K562 (cell line): ENCODE results near the gene MRPS31. TPM values are rescaled to one million over a fixed set of nuclear protein-coding genes. Genes with fewer than 3 reads are reported as not detected.

Experiments
- DPF2 ChIP-seq: fragments of 450-650 bp; IDR thresholded peaks from 2 replicates; pipeline ENCODE4 v1.6.1; 2016
- ESRRB ChIP-seq: fragments of 250-450 bp; sonication (Bioruptor Pico); IDR thresholded peaks from 2 replicates; pipeline ENCODE4 v1.5.0; 2020; ENCODE audit warnings: mild to moderate bottlenecking, moderate library complexity, borderline replicate concordance
- ETV1 ChIP-seq: fragments of 450-650 bp; conservative IDR thresholded peaks from 2 replicates; pipeline ENCODE4 v1.6.1; 2016; ENCODE audit warnings: missing genetic modification characterization, control low read depth, low read depth, missing compliant biosample characterization
- EZH2 ChIP-seq: IDR thresholded peaks from 2 replicates; pipeline ENCODE4 v1.6.1; 2012; ENCODE audit warnings: low read depth, mild to moderate bottlenecking, inconsistent platforms, low read length, borderline replicate concordance
- FOS ChIP-seq: IDR thresholded peaks from 3 replicates; pipeline ENCODE4 v1.6.1; 2011; ENCODE audit not compliant: insufficient read length; ENCODE audit errors: extremely low read depth
- IFI16 ChIP-seq: fragments of 250-450 bp; sonication (Bioruptor Pico); IDR thresholded peaks from 2 replicates; pipeline ENCODE4 v2.1.2; 2022; ENCODE audit warnings: mild to moderate bottlenecking, inconsistent platforms
- NCOR1 ChIP-seq: fragments of 450-650 bp; IDR thresholded peaks from 2 replicates; pipeline ENCODE4 v1.6.1; 2016; ENCODE audit warnings: mild to moderate bottlenecking, moderate library complexity
- NR2C2 ChIP-seq, 2 experiments: fragments of 200-800 bp in 1 of 2; sonication (Bioruptor generic) in 1 of 2; sonication (generic) in 1 of 2; formaldehyde crosslinking in 1 of 2; IDR thresholded peaks; 2 replicates each; pipeline versions ENCODE4 v1.6.1 to v1.8.0; 2016 to 2022; ENCODE audit warnings: mild to moderate bottlenecking in 1 of 2, missing compliant biosample characterization in 1 of 2, missing genetic modification characterization in 1 of 2, missing genetic modification reagents in 1 of 2
- SLC30A9 ChIP-seq: fragments of 250-450 bp; sonication (Bioruptor Pico); IDR thresholded peaks from 2 replicates; pipeline ENCODE4 v1.8.0; 2022; ENCODE audit warnings: mild to moderate bottlenecking, moderate library complexity
- ZBTB1 ChIP-seq: sonication (generic); formaldehyde crosslinking; IDR thresholded peaks from 2 replicates; pipeline ENCODE4 v1.8.1; 2023; ENCODE audit warnings: missing genetic modification reagents, low read depth, mild to moderate bottlenecking, borderline replicate concordance
- ZBTB7A ChIP-seq: IDR thresholded peaks from 2 replicates; pipeline ENCODE4 v1.6.1; 2011; ENCODE audit warnings: low read depth, mild to moderate bottlenecking, low read length, moderate library complexity, borderline replicate concordance; ENCODE audit not compliant: control insufficient read depth
- ZFP36 ChIP-seq: fragments of 150-350 bp; IDR thresholded peaks from 2 replicates; pipeline ENCODE4 v1.6.1; 2018; ENCODE audit warnings: low read length, low read depth; ENCODE audit not compliant: partially characterized antibody
- ZNF140 ChIP-seq: fragments of 250-450 bp; sonication (Bioruptor Pico); IDR thresholded peaks from 2 replicates; pipeline ENCODE4 v1.8.0; 2021; ENCODE audit warnings: moderate library complexity, mild to moderate bottlenecking, inconsistent platforms
- ZNF551 ChIP-seq: fragments of 250-450 bp; sonication (Bioruptor Pico); IDR thresholded peaks from 2 replicates; pipeline ENCODE4 v1.5.0; 2021; ENCODE audit warnings: mild to moderate bottlenecking, moderate library complexity
- ZNF586 ChIP-seq: fragments of 450-650 bp; formaldehyde crosslinking; conservative IDR thresholded peaks from 2 replicates; pipeline ENCODE4 v1.4.0; 2020; ENCODE audit warnings: mild to moderate bottlenecking, moderate library complexity
- ZNF778 ChIP-seq: fragments of 450-650 bp; formaldehyde crosslinking; IDR thresholded peaks from 2 replicates; pipeline ENCODE4 v1.4.0; 2020; ENCODE audit warnings: mild to moderate bottlenecking, moderate library complexity
- polyA plus RNA-seq, 8 experiments: library from polyadenylated mRNA; depleted of rRNA in 4 of 8; stranded (reverse) in 5 of 8; unstranded in 3 of 8; fragments of >200 nt; fragmentation: Nextera tagmentation in 2 of 8; fragmentation: Illumina TruSeq in 1 of 8; extraction: Ambion mirVana in 2 of 8; extraction: Trizol in 1 of 8; gene quantifications; 2 replicates each; pipeline versions ENCODE4 v1.2.1 to v1.2.3, GENCODE V29; 2011 to 2014; ENCODE audit warnings: inconsistent platforms in 1 of 8, missing spikeins in 1 of 8
- total RNA-seq, 7 experiments: library from RNA; depleted of rRNA in 6 of 7; stranded (reverse); fragments of >200 nt in 6 of 7; fragmentation: Illumina TruSeq in 2 of 7; extraction: Trizol in 2 of 7; gene quantifications; 2 replicates each; pipeline versions ENCODE4 v1.2.1 to v1.2.3, GENCODE V29; 2011 to 2021; ENCODE audit warnings: low replicate concordance in 1 of 7
- TF ChIP-seq, protein P1 (sequence below): fragments of 250-450 bp; sonication (Bioruptor Pico); IDR thresholded peaks from 2 replicates; pipeline ENCODE4 v1.5.0; 2022; ENCODE audit warnings: mild to moderate bottlenecking
- TF ChIP-seq, protein P2 (sequence below): fragments of 450-650 bp; IDR thresholded peaks from 2 replicates; pipeline ENCODE4 v1.6.1; 2016; ENCODE audit warnings: mild to moderate bottlenecking
- TF ChIP-seq, protein P3 (sequence below), 2 experiments: IDR thresholded peaks; 2 replicates each; pipeline ENCODE4 v1.6.1; 2011; ENCODE audit warnings: borderline replicate concordance in 1 of 2, control low read depth in 1 of 2, low read depth in 1 of 2, low read length in 1 of 2, mild to moderate bottlenecking in 1 of 2, mixed read lengths in 1 of 2, moderate library complexity in 1 of 2; ENCODE audit not compliant: insufficient read depth in 1 of 2, insufficient read length in 1 of 2, poor library complexity in 1 of 2, severe bottlenecking in 1 of 2; ENCODE audit errors: extremely low read depth in 1 of 2
- TF ChIP-seq, protein P4 (sequence below): fragments of 200-800 bp; sonication (Bioruptor generic); IDR thresholded peaks from 2 replicates; pipeline ENCODE4 v1.6.1; 2017; ENCODE audit warnings: missing genetic modification characterization, missing compliant biosample characterization

MRPS31 gene
- total and polyA plus RNA-seq, 9 of the 15 experiments (the other 6 are each of a cell fraction or from before 2014, with no cell fraction given), result 20.3 to 57.8 (median 37.1) TPM

DNA sequence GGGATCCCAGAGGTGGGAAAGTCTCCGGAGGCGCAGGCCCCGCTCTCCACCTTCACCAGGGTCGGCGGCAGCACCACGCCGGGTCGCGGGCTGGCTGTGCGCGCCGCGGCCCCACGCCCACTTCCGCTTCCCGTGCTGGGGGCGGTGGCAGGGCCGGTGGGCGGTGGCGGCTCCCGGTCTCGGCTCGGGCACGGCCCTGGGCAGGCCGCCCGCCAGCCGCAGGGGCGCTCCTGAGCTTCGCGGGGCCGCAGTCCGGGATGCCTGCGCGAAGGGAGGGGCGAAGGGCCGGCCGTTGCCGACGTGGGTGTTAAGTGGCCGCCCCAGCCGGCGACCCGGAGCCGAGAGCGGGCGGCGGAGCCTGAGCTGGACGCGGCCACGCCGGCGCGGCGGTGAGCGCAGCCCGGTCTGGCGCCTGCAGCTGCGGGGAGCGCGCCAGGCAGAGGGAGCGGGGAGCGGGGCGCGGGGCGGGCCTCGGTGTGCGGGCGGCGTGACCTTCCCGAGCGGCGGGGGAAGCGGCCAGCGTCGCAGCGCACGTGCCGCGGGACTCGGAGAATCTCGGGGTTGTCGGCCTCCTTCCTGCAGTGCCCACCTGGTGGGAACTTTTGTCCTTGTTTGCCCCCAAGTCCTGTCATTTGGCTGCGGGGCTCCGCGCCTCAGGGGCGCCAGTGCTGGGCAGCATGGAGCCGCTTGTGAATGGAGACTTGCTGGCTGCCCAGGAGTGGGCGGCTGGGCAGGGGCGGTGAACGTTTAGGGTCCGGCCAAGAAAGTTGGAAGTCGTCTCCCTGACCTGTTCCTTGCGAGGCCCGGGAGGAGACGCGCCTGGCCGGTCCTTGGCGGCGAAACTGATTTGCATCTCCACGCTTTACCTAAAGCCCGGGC, 18.5 kb upstream of the MRPS31 start, which contains the start of gene SLC25A15 (continued):
- TF ChIP-seq, protein P1, sequence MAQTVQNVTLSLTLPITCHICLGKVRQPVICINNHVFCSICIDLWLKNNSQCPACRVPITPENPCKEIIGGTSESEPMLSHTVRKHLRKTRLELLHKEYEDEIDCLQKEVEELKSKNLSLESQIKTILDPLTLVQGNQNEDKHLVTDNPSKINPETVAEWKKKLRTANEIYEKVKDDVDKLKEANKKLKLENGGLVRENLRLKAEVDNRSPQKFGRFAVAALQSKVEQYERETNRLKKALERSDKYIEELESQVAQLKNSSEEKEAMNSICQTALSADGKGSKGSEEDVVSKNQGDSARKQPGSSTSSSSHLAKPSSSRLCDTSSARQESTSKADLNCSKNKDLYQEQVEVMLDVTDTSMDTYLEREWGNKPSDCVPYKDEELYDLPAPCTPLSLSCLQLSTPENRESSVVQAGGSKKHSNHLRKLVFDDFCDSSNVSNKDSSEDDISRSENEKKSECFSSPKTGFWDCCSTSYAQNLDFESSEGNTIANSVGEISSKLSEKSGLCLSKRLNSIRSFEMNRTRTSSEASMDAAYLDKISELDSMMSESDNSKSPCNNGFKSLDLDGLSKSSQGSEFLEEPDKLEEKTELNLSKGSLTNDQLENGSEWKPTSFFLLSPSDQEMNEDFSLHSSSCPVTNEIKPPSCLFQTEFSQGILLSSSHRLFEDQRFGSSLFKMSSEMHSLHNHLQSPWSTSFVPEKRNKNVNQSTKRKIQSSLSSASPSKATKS (CRISPR knock-in tag), result no peak
- TF ChIP-seq ETV1 (tag) (no peak), ZBTB1 (CRISPR knock-in tag) (no peak), ZNF778 (CRISPR knock-in tag) (no peak), NCOR1 (no peak), ZNF586 (CRISPR knock-in tag) (no peak), ZNF551 (CRISPR knock-in tag) (no peak), ZFP36 (no peak), ZNF140 (no peak), SLC30A9 (CRISPR knock-in tag) (no peak), ESRRB (CRISPR knock-in tag) (no peak), DPF2 (no peak), IFI16 (no peak), NR2C2 (CRISPR knock-in tag; IDR thresholded peaks at IDR 0.05) (no peak), NR2C2 (tag; IDR thresholded peaks at IDR 0.05) (peak; percentile 77), FOS (no peak), ZBTB7A (peak; percentile 85; the same call in 1 of the 2 replicates), EZH2 (no peak)
- TF ChIP-seq, protein P2, sequence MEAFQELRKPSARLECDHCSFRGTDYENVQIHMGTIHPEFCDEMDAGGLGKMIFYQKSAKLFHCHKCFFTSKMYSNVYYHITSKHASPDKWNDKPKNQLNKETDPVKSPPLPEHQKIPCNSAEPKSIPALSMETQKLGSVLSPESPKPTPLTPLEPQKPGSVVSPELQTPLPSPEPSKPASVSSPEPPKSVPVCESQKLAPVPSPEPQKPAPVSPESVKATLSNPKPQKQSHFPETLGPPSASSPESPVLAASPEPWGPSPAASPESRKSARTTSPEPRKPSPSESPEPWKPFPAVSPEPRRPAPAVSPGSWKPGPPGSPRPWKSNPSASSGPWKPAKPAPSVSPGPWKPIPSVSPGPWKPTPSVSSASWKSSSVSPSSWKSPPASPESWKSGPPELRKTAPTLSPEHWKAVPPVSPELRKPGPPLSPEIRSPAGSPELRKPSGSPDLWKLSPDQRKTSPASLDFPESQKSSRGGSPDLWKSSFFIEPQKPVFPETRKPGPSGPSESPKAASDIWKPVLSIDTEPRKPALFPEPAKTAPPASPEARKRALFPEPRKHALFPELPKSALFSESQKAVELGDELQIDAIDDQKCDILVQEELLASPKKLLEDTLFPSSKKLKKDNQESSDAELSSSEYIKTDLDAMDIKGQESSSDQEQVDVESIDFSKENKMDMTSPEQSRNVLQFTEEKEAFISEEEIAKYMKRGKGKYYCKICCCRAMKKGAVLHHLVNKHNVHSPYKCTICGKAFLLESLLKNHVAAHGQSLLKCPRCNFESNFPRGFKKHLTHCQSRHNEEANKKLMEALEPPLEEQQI, result no peak
- TF ChIP-seq, protein P3, sequence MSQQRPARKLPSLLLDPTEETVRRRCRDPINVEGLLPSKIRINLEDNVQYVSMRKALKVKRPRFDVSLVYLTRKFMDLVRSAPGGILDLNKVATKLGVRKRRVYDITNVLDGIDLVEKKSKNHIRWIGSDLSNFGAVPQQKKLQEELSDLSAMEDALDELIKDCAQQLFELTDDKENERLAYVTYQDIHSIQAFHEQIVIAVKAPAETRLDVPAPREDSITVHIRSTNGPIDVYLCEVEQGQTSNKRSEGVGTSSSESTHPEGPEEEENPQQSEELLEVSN (IDR thresholded peaks at IDR 0.05; ENCODE audit: borderline replicate concordance in 1 of 2, extremely low read depth in 1 of 2, insufficient read depth in 1 of 2, insufficient read length in 1 of 2, low read depth in 1 of 2, low read length in 1 of 2, poor library complexity in 1 of 2, severe bottlenecking in 1 of 2), result peak; percentile 46 to 84
- TF ChIP-seq, protein P4, sequence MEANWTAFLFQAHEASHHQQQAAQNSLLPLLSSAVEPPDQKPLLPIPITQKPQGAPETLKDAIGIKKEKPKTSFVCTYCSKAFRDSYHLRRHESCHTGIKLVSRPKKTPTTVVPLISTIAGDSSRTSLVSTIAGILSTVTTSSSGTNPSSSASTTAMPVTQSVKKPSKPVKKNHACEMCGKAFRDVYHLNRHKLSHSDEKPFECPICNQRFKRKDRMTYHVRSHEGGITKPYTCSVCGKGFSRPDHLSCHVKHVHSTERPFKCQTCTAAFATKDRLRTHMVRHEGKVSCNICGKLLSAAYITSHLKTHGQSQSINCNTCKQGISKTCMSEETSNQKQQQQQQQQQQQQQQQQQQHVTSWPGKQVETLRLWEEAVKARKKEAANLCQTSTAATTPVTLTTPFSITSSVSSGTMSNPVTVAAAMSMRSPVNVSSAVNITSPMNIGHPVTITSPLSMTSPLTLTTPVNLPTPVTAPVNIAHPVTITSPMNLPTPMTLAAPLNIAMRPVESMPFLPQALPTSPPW (CRISPR knock-in tag), result peak; percentile 79
